HG02588 (cell line): Measurements from ENCODE around the gene STIP1.

ENCODE experiments used
- ATAC-seq: cut with Tn5 transposase; IDR thresholded peaks from one replicate; pipeline ENCODE4 v1.9.1; 2021; ENCODE audit warnings: mild to moderate bottlenecking, moderate library complexity; ENCODE audit not compliant: unreplicated experiment

STIP1 gene

GRCh38 chr11:64248578-64248977 is 62.6 kb downstream of the STIP1 start:
- no peak for ATAC-seq

- no peak for ATAC-seq
Measured at GRCh38 chr11:64249038-64249437, 63.1 kb downstream of the STIP1 start.

GRCh38 chr11:64249563-64250414 is 63.8 kb downstream of the STIP1 start:
- no peak for ATAC-seq

- no peak for ATAC-seq
Measured at GRCh38 chr11:64250415-64251015, 64.5 kb downstream of the STIP1 start.

GRCh38 chr11:64251016-64251752 is 65.2 kb downstream of the STIP1 start, which contains the start of gene PLCB3:
Gene PLCB3, plus strand, starts transcription at chr11:64251530. Its CDS starts 120 bp downstream, at chr11:64251650.
- peak; percentile 42 for ATAC-seq

- no peak for ATAC-seq
Measured at GRCh38 chr11:64251753-64252002, 65.7 kb downstream of the STIP1 start.

- no peak for ATAC-seq
Measured at GRCh38 chr11:64252003-64252872, 66.3 kb downstream of the STIP1 start.

GRCh38 chr11:64253043-64253442 is 67.1 kb downstream of the STIP1 start:
- no peak for ATAC-seq

GRCh38 chr11:64253481-64253880 is 67.5 kb downstream of the STIP1 start:
- no peak for ATAC-seq
